Fibroblast of pulmonary artery (primary cell): ENCODE measurements around the gene PDLIM5.

Experiments used
- DNase-seq: peaks from one replicate; pipeline ENCODE4 v3.0.0-alpha.2; 2010; ENCODE audit warnings: low read depth
- H3K4me3 ChIP-seq: replicated peaks from 2 replicates; pipeline ENCODE4 v1.5.1; 2011; ENCODE audit warnings: low read depth, mild to moderate bottlenecking, control low read depth, low read length, moderate library complexity
- TF ChIP-seq, protein P1 (sequence below): IDR thresholded peaks from 2 replicates; pipeline ENCODE4 v1.5.1; 2011; ENCODE audit warnings: mild to moderate bottlenecking, control low read depth, low read length, inconsistent platforms; ENCODE audit errors: missing control alignments

Gene PDLIM5

GRCh38 chr4:94574050-94574449, 122.3 kb downstream of the PDLIM5 start:
- TF ChIP-seq, protein P1, sequence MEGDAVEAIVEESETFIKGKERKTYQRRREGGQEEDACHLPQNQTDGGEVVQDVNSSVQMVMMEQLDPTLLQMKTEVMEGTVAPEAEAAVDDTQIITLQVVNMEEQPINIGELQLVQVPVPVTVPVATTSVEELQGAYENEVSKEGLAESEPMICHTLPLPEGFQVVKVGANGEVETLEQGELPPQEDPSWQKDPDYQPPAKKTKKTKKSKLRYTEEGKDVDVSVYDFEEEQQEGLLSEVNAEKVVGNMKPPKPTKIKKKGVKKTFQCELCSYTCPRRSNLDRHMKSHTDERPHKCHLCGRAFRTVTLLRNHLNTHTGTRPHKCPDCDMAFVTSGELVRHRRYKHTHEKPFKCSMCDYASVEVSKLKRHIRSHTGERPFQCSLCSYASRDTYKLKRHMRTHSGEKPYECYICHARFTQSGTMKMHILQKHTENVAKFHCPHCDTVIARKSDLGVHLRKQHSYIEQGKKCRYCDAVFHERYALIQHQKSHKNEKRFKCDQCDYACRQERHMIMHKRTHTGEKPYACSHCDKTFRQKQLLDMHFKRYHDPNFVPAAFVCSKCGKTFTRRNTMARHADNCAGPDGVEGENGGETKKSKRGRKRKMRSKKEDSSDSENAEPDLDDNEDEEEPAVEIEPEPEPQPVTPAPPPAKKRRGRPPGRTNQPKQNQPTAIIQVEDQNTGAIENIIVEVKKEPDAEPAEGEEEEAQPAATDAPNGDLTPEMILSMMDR: no peak
- no peak for DNase-seq
- H3K4me3 ChIP-seq: no peak overlapping the region

DNA sequence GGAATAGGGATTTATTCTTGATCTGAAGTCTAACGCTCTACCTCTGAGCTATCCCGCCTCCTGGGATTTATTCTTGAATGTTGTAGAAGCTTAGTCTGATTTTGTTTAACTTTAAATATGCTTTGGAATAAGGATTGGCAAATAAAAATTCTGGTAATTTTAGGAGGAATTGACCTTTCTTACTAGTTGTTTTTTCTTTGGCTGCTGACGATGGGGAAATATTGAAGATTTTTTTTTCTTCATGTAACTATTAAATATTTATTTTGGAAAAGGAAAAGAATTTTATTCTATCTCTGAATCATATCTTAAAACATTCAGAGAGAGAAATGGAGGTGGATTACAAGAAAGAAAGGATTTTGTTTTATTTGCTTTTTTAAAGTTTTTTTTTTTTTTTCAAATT, 122.9 kb downstream of the PDLIM5 start:
- H3K4me3 ChIP-seq: no peak overlapping the region
- DNase-seq: no peak
- TF ChIP-seq, protein P1: no peak

DNA sequence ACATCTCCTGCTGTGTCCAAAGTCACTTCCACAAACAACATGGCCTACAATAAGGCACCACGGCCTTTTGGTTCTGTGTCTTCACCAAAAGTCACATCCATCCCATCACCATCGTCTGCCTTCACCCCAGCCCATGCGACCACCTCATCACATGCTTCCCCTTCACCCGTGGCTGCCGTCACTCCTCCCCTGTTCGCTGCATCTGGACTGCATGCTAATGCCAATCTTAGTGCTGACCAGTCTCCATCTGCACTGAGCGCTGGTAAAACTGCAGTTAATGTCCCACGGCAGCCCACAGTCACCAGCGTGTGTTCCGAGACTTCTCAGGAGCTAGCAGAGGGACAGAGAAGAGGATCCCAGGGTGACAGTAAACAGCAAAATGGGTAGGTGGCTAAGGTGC, 123.9 kb downstream of the PDLIM5 start:
- TF ChIP-seq, protein P1: no peak
- no peak overlapping the region for H3K4me3 ChIP-seq
- DNase-seq: no peak

- no peak overlapping the region for H3K4me3 ChIP-seq
- no peak for DNase-seq
- TF ChIP-seq, protein P1: no peak
Measured at GRCh38 chr4:94576210-94576609, 124.5 kb downstream of the PDLIM5 start.

GRCh38 chr4:94577136-94577535, 125.4 kb downstream of the PDLIM5 start:
- peak; percentile 76 for DNase-seq
- TF ChIP-seq, protein P1: no peak
- H3K4me3 ChIP-seq: no peak overlapping the region

DNA sequence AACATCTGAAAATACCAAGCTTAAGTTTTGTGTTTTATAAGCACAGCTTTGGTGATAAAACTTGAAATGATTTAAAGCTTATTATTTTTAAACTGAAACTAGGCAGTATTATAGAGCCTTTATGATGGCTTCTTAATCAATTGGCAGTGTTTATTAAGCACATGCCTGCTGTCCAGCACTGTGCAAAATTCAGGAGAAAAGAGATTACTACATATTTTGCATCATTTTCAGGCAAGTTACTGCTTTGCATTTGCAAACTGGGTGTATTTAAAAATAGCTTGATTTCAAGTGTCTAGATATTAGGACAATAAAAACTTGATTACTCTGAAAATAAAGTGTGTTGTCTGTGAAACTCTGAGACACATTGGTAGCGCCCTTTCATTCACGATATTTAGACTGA, 126.5 kb downstream of the PDLIM5 start:
- TF ChIP-seq, protein P1: no peak
- no peak overlapping the region for H3K4me3 ChIP-seq
- no peak for DNase-seq

DNA sequence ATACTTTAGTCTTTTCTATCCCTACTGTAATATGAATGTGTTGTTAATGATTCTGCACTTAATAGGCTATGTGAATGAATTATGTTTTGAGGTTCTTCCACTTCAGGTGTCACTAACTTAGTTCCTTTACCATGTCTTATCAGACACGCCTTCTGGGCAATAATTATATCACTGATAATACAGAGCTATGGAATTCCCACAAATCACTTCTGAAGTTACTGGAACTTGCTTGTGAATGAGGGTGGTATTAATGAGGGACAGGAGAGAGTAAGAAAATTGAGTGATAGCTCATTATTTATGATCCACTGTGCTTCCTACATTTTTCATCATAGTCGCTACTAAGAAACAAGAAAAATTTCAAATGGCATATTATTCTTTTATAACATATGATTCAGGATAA, 130.0 kb downstream of the PDLIM5 start:
- no peak for DNase-seq
- H3K4me3 ChIP-seq: no peak overlapping the region
- TF ChIP-seq, protein P1: no peak
